PC-3 (cell line): ENCODE measurements around the gene REPS2.

ENCODE experiments used
- CTCF ChIP-seq: fragments of 300-600 bp; sonication (generic); conservative IDR thresholded peaks from 2 replicates; pipeline ENCODE4 v1.5.1; 2017; ENCODE audit warnings: antibody characterized with exemption, low read depth, mild to moderate bottlenecking, low read length
- EZH2 ChIP-seq: fragments of 300-600 bp; sonication (generic); IDR thresholded peaks from one replicate; pipeline ENCODE4 v1.6.1; 2017; ENCODE audit warnings: antibody characterized with exemption, mild to moderate bottlenecking, low read length; ENCODE audit not compliant: unreplicated experiment

DNA sequence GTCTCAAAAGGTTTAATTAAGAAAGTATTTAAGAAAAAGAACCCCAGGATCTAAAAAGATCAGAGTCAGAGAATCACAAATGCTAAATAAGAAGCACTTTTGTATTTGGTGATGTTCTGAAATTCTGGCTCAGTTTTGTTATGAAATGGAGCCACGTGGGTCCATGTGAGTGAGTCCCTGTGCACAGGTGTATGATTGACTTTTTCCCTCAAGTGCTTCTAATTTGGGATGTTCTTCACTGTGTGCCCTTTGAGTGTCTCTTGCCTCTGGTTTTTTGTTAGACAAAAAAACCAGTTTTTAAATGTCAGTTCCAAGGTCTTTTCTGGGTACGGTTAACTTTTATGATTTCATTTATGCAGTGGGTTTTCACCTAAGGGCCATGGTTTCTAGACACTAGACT is 44.4 kb downstream of the REPS2 start:
- TF ChIP-seq EZH2: no peak
- no peak for TF ChIP-seq CTCF
